HAP-1 (cell line): ENCODE data around the gene HS2ST1.

Experiments used
- DNase-seq, 2 experiments: peaks; one replicate each; pipeline ENCODE4 v3.0.0-alpha.2; 2016 to 2020; ENCODE audit warnings: low spot score in 2 of 2
- H3K27me3 ChIP-seq: fragments of 250-450 bp; sonication (Bioruptor Pico); 2 replicates; pipeline ENCODE4 v1.5.1; 2020; ENCODE audit warnings: low read depth, mild to moderate bottlenecking, moderate library complexity
- H3K36me3 ChIP-seq: fragments of 250-450 bp; sonication (Bioruptor Pico); replicated peaks from 2 replicates; pipeline ENCODE4 v1.5.1; 2020; ENCODE audit warnings: mild to moderate bottlenecking
- H3K4me1 ChIP-seq: fragments of 250-450 bp; sonication (Bioruptor Pico); 2 replicates; pipeline ENCODE4 v1.5.1; 2020; ENCODE audit warnings: mild to moderate bottlenecking
- H3K4me3 ChIP-seq: fragments of 250-450 bp; sonication (Bioruptor Pico); 2 replicates; pipeline ENCODE4 v1.5.1; 2020; ENCODE audit warnings: mild to moderate bottlenecking, moderate library complexity
- H3K9me3 ChIP-seq: fragments of 250-450 bp; sonication (Bioruptor Pico); 2 replicates; pipeline ENCODE4 v1.5.1; 2020; ENCODE audit warnings: mild to moderate bottlenecking, moderate library complexity
- in situ Hi-C: fragments of 300-500 bp; cut with MboI; formaldehyde crosslinking; loops from 3 replicates; pipeline ENCODE4 v1.14.3; 2020; ENCODE audit warnings: low sequenced_read_pairs, inconsistent platforms, mixed read lengths

Gene HS2ST1

DNA sequence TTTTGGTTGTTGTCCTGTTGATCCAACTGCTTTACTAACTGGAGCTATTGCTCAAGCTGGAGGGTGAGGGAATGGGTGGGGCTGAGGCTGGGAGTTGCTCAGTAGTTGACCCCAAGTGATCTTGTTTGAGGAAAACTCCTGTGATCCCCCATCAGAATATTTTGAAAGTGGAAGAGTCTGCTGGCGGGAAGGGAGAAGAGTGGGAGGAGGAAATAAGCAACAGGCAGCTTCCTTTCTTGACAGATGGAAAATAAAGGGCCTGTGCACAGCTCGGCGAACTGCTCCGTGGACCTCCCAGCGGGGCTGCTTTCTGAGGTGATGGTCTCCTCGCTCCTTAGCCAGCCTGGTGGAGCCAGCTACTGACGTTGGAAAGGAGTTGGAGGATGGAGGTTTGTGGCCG is 215.2 kb downstream of the HS2ST1 start:
- Histone ChIP-seq H3K4me3 (no peak overlapping the region), H3K27me3 (no peaks in the 10 kb centered on the region), H3K4me1 (no peaks in the 10 kb centered on the region), H3K36me3 (no peaks in the 10 kb centered on the region), H3K9me3 (no peaks in the 10 kb centered on the region)
- DNase-seq: no peak
- in situ Hi-C loops: loop anchor here (10.0 kb wide), 1 partner anchor 825 kb away; no protein-coding TSS in a partner anchor

DNA sequence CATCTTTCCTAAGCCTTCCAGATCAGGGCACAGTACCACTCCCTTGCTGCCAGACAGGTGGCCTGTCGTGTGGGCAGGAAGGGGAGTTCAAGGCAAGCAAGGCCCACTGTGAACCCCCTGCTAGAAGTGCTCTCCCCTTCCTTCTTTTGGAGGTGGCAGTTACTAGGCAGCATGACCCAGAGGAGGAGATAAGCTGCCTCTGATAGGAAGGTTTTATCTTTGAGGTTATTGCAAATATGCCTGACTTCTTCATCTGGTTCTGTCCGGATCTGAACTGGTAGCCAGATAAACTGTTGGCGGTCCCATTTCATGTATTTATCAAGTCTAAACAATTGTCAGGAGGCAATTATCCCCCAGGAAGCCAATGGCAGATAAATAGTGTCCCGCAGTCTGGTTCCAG is 216.0 kb downstream of the HS2ST1 start:
- in situ Hi-C loops: loop anchor here (10.0 kb wide), 1 partner anchor 824 kb away; no protein-coding TSS in a partner anchor

DNA sequence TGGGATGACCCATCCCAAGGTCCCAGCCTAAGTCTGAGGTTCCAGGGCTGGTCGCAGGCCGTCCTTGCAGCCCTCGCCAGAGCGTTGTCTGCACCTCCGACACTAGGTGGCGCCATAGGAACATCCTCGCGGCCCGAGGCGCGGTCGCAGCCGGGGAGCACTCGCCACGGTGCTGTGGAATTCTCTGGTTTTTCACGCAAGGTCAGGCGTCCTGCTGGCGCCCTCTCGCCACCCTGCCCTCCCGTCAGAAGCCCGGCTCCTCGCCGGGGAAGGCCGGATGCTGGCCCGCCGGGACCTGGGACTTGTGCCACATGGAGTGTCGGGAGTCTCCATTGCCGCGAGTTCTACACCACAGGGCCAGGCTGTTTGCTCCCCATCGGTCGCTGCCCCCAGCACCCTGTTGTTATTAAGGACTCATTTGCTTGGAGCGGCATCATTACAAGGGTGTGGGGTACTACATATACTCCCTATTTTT is 217.4 kb downstream of the HS2ST1 start:
- in situ Hi-C loops: loop anchor here (10.0 kb wide), 1 partner anchor 823 kb away; no protein-coding TSS in a partner anchor
- H3K36me3 ChIP-seq: no peaks in the 10 kb centered on the region
- H3K4me3 ChIP-seq: peak overlapping the region; percentile 23
- H3K27me3 ChIP-seq: no peaks in the 10 kb centered on the region
- no peaks in the 10 kb centered on the region for H3K9me3 ChIP-seq
- DNase-seq: peak; percentile 57 to 87
- no peaks in the 10 kb centered on the region for H3K4me1 ChIP-seq

More for the DNA sequence above, 216.0 kb downstream of the HS2ST1 start:
- Histone ChIP-seq H3K36me3 (no peaks in the 10 kb centered on the region), H3K4me3 (no peak overlapping the region), H3K9me3 (no peaks in the 10 kb centered on the region), H3K27me3 (no peaks in the 10 kb centered on the region), H3K4me1 (no peaks in the 10 kb centered on the region)
- no peak for DNase-seq

DNA sequence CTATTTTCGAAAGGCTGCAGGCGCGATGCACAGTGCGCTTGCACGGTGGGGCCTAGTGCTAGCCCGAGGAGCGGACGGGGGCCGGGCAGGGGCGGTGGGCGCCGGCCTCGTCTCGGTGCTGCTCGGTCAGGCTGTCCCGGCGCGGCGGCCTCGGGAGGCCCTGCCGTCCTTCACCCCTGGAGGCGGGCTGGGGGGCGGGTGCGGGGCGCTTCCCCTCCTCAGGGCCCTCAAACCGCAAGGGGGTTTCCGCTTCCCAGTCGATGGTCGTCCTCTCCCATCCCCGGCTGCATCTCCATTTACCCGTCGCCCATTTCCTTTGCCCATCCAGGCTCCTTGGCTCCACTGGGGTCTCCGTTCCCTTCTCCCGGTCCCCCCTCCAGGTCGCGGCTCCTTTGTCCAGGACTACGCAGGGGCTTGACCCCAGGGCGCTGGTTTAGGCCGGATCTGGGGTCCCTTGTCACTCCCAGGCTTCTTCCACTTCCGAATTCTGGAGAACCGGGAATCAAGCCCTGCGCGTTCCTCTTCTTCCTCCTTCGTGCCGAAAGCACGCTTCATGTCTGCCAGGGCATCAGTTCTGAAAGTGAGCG is 217.9 kb downstream of the HS2ST1 start:
- Histone ChIP-seq H3K36me3 (no peaks in the 10 kb centered on the region), H3K4me3 (peak overlapping the region; percentile 23), H3K27me3 (no peaks in the 10 kb centered on the region), H3K9me3 (no peaks in the 10 kb centered on the region), H3K4me1 (no peaks in the 10 kb centered on the region)
- DNase-seq: no peak
- in situ Hi-C loops: loop anchor here (10.0 kb wide), 1 partner anchor 822 kb away; no protein-coding TSS in a partner anchor

GRCh38 chr1:87134061-87134460 is 219.6 kb downstream of the HS2ST1 start:
- Histone ChIP-seq H3K27me3 (no peaks in the 10 kb centered on the region), H3K36me3 (no peaks in the 10 kb centered on the region), H3K9me3 (no peaks in the 10 kb centered on the region), H3K4me1 (no peaks in the 10 kb centered on the region), H3K4me3 (no peak overlapping the region)
- in situ Hi-C loops: loop anchor here (10.0 kb wide), 1 partner anchor 821 kb away; no protein-coding TSS in a partner anchor
- DNase-seq: no peak

GRCh38 chr1:87134625-87135328 is 220.3 kb downstream of the HS2ST1 start:
- Histone ChIP-seq H3K9me3 (no peaks in the 10 kb centered on the region), H3K4me3 (no peak overlapping the region), H3K36me3 (no peaks in the 10 kb centered on the region), H3K4me1 (no peaks in the 10 kb centered on the region), H3K27me3 (no peaks in the 10 kb centered on the region)
- in situ Hi-C loops: loop anchor here (10.0 kb wide), 1 partner anchor 820 kb away; no protein-coding TSS in a partner anchor
- no peak for DNase-seq

DNA sequence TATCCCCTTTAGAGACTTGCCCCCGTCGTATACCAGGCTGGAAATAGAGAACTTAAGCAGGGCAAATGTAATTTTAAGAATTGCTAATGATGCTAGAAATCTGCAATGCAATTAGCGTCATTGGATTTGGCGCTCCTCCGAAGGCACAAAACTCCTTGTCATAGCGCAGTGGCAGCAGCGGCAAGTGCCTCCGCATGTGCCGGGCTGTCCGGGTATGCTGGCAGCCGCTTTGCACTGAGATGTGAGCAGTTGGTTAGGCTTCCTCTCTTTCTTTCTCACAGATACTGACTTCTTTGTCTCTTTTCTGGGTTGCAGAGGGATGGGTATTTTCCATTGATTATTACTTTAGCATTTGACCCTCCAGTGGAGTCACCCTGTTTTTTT is 220.9 kb downstream of the HS2ST1 start:
- H3K36me3 ChIP-seq: no peaks in the 10 kb centered on the region
- DNase-seq: no peak
- H3K4me3 ChIP-seq: no peak overlapping the region
- H3K27me3 ChIP-seq: no peaks in the 10 kb centered on the region
- H3K4me1 ChIP-seq: no peaks in the 10 kb centered on the region
- in situ Hi-C loops: loop anchor here (10.0 kb wide), 1 partner anchor 819 kb away; no protein-coding TSS in a partner anchor
- H3K9me3 ChIP-seq: no peaks in the 10 kb centered on the region

DNA sequence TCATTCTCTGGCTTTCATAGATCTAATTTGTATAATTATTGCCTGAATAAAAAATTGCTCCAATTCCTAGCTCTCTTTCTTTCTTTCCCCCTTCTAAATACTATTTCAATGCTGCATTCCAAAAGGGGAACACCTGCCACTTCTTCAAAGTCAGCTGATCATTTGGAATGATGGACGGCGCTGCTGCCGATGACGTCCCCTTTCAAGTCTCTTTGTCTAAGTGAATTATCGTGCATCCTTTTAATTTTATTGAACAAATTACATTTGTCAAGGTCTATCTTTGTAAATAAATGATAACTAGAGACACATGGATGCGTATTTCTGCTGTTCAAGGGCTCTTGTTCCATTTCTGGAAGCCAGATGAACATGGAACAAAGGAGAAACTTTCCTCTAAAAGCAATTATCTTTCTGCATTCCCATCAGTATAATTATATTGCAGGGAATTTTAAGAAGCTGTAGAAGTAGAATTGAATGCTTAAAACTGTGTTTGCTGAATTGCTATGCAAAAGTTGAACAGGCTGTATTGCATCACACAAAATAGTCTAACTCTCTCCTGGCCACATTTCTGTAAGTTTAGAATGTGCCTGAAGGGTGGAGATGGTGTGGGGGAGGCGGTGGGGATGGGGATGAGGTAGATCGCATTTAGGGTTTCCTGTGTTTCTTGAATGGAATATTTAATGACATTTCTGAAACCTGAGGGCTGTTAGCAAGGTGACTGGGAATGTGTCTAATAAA is 222.3 kb downstream of the HS2ST1 start:
- H3K27me3 ChIP-seq: no peaks in the 10 kb centered on the region
- H3K36me3 ChIP-seq: no peaks in the 10 kb centered on the region
- in situ Hi-C loops: loop anchor here (10.0 kb wide), 1 partner anchor 818 kb away; no protein-coding TSS in a partner anchor
- H3K9me3 ChIP-seq: no peaks in the 10 kb centered on the region
- no peak for DNase-seq
- no peak overlapping the region for H3K4me3 ChIP-seq
- H3K4me1 ChIP-seq: no peaks in the 10 kb centered on the region

- Histone ChIP-seq H3K4me1 (no peaks in the 10 kb centered on the region), H3K4me3 (no peak overlapping the region), H3K27me3 (no peaks in the 10 kb centered on the region), H3K36me3 (no peaks in the 10 kb centered on the region), H3K9me3 (no peaks in the 10 kb centered on the region)
- no peak for DNase-seq
- in situ Hi-C loops: loop anchor here (10.0 kb wide), 1 partner anchor 817 kb away; no protein-coding TSS in a partner anchor
These were observed 222.9 kb downstream of the HS2ST1 start for GRCh38 chr1:87137342-87137739.

- Histone ChIP-seq H3K9me3 (no peaks in the 10 kb centered on the region), H3K4me1 (no peaks in the 10 kb centered on the region), H3K4me3 (no peak overlapping the region), H3K36me3 (no peaks in the 10 kb centered on the region), H3K27me3 (no peaks in the 10 kb centered on the region)
- in situ Hi-C loops: no loop called here
- no peak for DNase-seq
These were observed 226.6 kb downstream of the HS2ST1 start for GRCh38 chr1:87140831-87141540.

- Histone ChIP-seq H3K9me3 (no peaks in the 10 kb centered on the region), H3K27me3 (no peaks in the 10 kb centered on the region), H3K4me1 (no peaks in the 10 kb centered on the region), H3K4me3 (no peak overlapping the region), H3K36me3 (no peaks in the 10 kb centered on the region)
- in situ Hi-C loops: no loop called here
- DNase-seq: no peak
These were observed 227.1 kb downstream of the HS2ST1 start for GRCh38 chr1:87141556-87141955.

DNA sequence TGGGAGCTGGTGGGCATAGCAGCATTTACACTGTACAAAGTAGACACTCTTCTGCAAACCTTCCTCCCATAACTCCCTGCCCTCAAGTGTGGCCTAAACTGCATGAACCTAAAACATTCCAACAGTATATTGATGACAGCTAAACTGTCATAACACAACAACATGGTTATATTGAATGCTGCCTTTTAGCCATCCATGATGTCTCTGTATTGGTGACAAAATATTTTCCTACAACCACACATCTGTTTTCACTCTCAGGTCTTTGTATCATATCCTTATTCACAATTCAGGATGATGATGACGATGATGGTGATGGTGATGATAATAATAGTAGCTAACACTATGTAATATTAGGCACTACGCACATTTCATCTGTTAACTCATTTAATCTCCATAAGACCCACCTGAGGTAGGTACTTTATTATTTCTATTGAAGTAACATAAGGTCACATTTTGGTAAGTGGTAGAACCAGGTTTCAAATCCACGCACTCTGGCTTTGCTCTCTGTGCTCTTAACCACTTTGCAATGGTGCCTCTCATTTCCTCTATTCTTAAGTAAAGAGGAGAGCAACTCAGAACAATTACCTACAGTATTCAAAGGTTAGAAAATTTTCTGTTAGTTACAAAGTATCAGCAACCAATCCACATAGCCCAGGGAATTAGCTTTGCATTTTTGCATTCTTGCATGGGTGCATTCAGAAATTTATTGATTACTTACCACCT is 229.1 kb downstream of the HS2ST1 start:
- H3K4me3 ChIP-seq: no peak overlapping the region
- H3K9me3 ChIP-seq: no peaks in the 10 kb centered on the region
- DNase-seq: no peak
- in situ Hi-C loops: no loop called here
- no peaks in the 10 kb centered on the region for H3K36me3 ChIP-seq
- H3K4me1 ChIP-seq: no peaks in the 10 kb centered on the region
- H3K27me3 ChIP-seq: no peaks in the 10 kb centered on the region
